ENCODE results near the gene CSN1S1.
A peak's percentile ranks its signal among the peaks of the same experiment; 100 is the strongest.
"Not testable (repeated sequence)": the region's sequence is repeated elsewhere in the genome, so short reads cannot be mapped to it uniquely, and the experiment has no call there.

The CSN1S1 gene, protein sequence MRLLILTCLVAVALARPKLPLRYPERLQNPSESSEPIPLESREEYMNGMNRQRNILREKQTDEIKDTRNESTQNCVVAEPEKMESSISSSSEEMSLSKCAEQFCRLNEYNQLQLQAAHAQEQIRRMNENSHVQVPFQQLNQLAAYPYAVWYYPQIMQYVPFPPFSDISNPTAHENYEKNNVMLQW

GRCh38 chr4:69930768-69931167 is at the start of gene CSN1S1:
Gene CSN1S1 (plus strand): TSS chr4:69931068. CDS start chr4:69932556, 1,488 bp downstream.
- DNase-seq (ENCODE audit: low read depth in 4 of 4, low spot score in 1 of 4), result no peak

DNA sequence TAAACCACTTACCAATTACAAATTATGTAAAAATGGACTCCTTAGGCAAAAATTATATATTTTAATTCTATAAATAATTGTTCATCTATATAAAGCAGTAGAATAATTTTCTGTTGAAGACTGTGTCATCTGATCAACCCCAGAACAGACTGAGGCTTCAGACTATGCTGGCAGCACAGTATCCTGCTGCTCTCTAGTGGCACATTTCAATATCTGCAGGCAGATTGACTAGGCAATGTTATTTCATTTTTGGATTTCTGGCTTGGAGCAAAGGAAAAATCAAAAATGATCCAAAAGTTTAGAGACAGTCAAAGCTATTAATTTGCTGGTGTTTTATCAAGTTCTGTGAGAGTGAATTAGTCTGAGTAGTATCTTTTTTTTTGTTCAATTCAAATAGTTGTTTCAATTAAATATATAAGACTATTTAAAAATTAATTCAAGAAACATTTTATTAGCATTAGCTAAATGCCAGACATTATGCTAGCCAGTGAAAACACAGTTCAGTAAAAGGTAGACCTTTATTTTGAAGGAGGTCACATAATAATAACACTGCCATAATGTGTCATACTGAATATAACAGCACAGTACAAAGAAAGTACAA is 49.6 kb upstream of the CSN1S1 start:
- DNase-seq (ENCODE audit: low read depth in 4 of 4, low spot score in 1 of 4), result peak in 1 of 4 experiments; percentile 0

- no peak for DNase-seq (ENCODE audit: low read depth in 4 of 4, low spot score in 1 of 4)
Observed at GRCh38 chr4:69882150-69882549, 48.7 kb upstream of the CSN1S1 start.

DNA sequence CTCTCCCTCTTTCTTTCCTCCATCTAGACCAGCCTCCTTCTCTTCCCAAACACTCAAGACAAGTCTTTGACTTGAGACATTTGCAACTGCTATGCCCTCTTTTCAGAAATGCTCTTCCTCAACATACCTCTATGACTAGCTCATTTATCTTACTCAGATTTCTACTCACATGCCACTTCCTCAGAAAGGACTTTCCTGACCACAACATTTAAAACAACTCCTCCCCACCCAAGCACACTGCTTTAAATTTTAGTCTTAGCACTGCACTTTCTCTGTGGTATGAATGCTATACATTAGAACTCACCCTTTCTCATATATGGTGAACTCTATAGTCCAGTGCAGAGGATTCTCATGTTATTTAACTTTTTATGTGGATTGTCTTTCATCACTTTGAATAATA is 42.5 kb upstream of the CSN1S1 start:
- no peak for DNase-seq (ENCODE audit: low read depth in 4 of 4, low spot score in 1 of 4)

DNA sequence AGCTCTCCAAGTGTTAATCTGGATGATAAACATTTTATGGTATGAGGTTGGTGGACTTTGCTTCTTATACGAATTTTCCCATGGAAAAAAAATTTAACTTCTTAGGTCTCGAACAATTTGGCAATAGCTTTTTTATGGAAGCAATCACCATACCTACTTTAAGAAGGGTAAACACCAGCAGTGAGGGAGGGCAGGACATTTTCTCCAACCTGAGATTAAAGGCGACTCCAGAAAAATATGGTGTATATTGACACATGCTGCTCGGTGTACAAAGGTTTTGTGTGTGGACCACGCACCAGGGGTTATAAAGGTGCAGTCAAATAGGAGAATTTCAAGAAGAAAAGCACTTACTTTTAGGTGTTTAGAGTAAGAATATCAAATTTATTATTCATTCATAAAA is 36.7 kb upstream of the CSN1S1 start:
- no peak for DNase-seq (ENCODE audit: low read depth in 4 of 4, low spot score in 1 of 4)

DNA sequence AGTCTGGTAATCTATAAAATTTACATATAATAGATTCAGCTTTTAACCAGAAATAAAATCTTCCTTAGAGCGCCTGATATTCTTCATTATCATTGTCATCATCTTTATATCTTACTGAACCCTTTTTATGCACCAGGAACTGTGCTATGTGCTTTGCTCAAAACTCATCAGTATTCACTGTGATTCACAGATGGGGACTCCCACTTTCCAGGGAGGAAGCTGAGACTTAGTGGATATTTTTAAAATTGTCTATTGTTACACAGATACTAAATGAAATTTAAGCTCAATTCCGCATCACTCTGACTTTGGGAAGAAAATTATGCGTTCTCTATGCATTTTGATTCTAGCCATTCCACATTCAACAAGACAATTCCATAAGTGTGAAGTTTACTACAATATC is 36.1 kb upstream of the CSN1S1 start:
- DNase-seq (ENCODE audit: low read depth in 4 of 4, low spot score in 1 of 4), result no peak

DNA sequence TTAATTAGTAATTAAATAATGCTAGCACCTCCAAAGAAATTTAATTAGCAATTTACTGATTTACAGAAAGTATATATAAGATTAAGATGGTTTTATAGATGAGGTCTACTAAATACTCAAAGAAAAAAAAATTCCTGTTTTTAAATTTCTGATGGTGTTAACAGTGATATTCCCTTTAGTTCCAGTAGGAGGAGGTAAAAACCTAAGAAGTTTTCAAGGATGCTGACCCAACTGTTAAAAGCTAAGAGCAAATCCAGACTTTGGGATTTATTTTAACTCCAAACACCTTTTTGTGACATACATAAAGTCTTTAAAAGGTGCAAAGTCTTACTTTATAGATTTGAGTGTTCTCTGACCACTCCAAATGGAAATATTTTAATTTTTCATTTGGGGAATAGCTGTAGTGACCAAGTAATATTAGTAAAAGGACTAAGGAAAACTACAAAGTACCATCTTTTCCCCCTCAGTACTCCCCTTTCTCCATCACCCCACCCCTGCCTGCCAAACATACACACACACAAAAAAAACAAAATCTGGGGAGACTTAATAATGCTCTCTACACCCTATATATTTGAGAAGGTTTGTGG is 34.2 kb upstream of the CSN1S1 start:
- DNase-seq (ENCODE audit: low read depth in 4 of 4, low spot score in 1 of 4), result no peak

- DNase-seq (ENCODE audit: low read depth in 4 of 4, low spot score in 1 of 4), result no peak
Observed at GRCh38 chr4:69907151-69907550, 23.7 kb upstream of the CSN1S1 start.

GRCh38 chr4:69909195-69909594 is 21.7 kb upstream of the CSN1S1 start:
- DNase-seq (ENCODE audit: low read depth in 4 of 4, low spot score in 1 of 4), result no peak

DNA sequence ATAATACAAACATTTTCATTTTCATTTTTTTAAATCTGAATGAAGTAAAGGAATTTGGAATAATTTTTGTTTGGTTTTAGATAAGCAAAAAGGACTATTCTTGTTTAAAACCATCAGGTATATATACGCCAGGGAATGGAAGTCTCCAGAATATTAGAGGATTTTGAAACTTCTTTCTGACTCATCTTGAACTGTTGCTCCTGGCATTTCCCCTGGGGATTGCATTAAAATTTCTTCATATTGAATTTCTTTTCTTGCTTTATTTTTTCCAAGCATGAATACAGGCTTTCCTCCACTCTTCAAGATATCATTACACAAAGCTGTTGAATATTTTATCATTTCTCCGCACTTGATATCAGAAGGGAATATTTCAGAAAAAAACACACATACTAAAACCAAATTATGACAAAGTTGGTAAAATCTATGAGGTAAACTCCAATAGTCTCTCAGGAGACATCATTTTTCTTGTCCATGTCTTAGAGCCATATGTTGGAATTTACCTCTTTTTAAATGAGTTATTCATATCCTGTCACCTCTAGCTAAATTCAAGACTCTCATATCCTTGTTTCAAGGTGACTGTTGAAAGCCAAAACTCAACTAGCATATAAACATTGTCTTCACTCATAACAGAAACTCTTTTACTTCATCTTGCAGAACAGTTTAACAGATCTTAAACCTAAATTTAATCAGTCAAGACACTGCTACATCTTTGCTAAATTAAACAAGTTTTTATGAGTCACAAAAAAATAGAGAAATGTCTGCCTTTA is 20.7 kb upstream of the CSN1S1 start:
- DNase-seq (ENCODE audit: low read depth in 4 of 4, low spot score in 1 of 4), result no peak

GRCh38 chr4:69920874-69921273 is 10.0 kb upstream of the CSN1S1 start:
- DNase-seq (ENCODE audit: low read depth in 4 of 4, low spot score in 1 of 4), result no peak

GRCh38 chr4:69923782-69924410 is 7.0 kb upstream of the CSN1S1 start:
- not testable (repeated sequence) for DNase-seq (ENCODE audit: low read depth in 4 of 4, low spot score in 1 of 4)

- no peak for DNase-seq (ENCODE audit: low read depth in 4 of 4, low spot score in 1 of 4)
Observed at GRCh38 chr4:69934150-69934549, 3.3 kb downstream of the CSN1S1 start.

GRCh38 chr4:69936566-69936965 is 5.7 kb downstream of the CSN1S1 start:
- no peak for DNase-seq (ENCODE audit: low read depth in 4 of 4, low spot score in 1 of 4)

- DNase-seq (ENCODE audit: low read depth in 4 of 4, low spot score in 1 of 4), result no peak
Observed at GRCh38 chr4:69951602-69952001, 20.7 kb downstream of the CSN1S1 start.

DNA sequence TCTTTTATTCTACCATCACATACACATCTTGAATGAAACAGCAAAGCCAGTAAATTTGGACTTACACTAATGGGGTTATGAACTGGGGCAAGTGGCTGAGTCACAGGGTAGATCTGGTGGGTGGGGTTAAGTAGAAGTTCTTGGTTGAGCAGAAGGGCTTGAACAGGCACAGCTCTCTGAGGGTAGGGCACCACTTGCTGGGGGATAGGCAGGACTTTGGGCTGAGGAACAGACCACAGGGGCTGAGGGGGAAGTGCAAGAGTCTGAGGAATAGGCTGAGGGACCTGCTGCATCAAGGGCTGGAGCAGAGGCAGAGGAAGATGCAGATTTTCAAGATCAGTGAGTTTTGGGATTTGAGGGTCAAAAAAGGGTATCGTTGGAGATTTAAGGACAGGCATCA is 26.3 kb downstream of the CSN1S1 start:
- no peak for DNase-seq (ENCODE audit: low read depth in 4 of 4, low spot score in 1 of 4)

- no peak for DNase-seq (ENCODE audit: low read depth in 4 of 4, low spot score in 1 of 4)
Observed at GRCh38 chr4:69965628-69966027, 34.8 kb downstream of the CSN1S1 start, which contains the start of gene CSN2. Gene CSN2 (minus strand): TSS chr4:69965728. CDS start chr4:69960995, 4,733 bp downstream.

GRCh38 chr4:69970071-69970470 is 39.2 kb downstream of the CSN1S1 start:
- no peak for DNase-seq (ENCODE audit: low read depth in 4 of 4, low spot score in 1 of 4)

DNA sequence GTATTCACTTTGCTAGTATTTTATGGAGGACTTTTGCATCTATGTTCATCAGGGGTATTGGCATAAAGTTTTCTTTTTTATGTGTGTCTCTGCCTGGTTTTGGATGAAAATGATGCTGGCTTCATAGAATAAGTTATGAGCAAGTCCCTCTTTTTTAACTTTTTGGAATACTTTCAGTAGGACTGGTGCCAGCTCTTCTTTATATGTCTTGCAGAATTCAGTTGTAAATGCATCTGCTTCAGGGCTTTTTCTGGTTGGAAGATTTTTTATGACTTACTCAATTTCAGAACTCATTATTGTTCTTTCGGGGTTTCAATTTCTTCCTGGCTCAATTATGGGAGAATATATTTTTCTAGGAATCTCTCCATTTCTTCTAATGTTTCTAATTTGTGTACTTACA is 43.8 kb downstream of the CSN1S1 start:
- no peak for DNase-seq (ENCODE audit: low read depth in 4 of 4, low spot score in 1 of 4)

DNA sequence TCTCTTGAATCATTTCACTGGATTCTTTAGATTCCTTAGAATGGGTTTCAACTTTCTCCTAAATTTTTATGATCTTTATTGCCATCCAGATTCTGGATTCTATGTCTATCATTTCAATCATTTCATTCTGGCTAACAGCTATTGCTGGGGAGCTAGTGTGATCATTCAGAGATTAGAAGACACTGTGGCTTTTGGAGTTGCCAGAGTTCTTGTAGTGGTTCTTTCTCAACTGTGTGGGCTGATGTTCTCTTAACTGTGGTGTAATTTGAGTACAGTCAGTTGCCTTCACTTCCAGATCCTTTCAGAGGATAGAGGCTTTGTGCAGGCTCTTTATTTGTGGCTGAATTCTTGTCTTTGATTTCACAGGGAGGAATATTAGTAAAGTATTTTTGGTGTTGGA is 46.7 kb downstream of the CSN1S1 start:
- no peak for DNase-seq (ENCODE audit: low read depth in 4 of 4, low spot score in 1 of 4)

GRCh38 chr4:69984030-69984443 is 53.2 kb downstream of the CSN1S1 start:
- DNase-seq (ENCODE audit: low read depth in 4 of 4, low spot score in 1 of 4), result no peak

All from stimulated activated CD4-positive, alpha-beta T cell treated with anti-CD3 and anti-CD28 coated beads, Interleukin-1b, Interleukin-23, amount 100 ng/mL, for 24 hours (primary cell).